Endodermal cell (in vitro differentiated cells): ENCODE data around the gene ZNF768. TPM values are rescaled to one million over a fixed set of nuclear protein-coding genes. Genes with fewer than 3 reads are reported as not detected.

Experiments
- DNase-seq: peaks from one replicate; pipeline ENCODE4 v3.0.0-alpha.2; 2017
- H3K27ac ChIP-seq: 2 replicates; pipeline ENCODE4 v1.5.1; 2013; ENCODE audit warnings: mild to moderate bottlenecking, low read depth, low read length, moderate library complexity
- H3K27me3 ChIP-seq: 2 replicates; pipeline ENCODE4 v1.6.1; 2013; ENCODE audit warnings: mild to moderate bottlenecking, low read length, moderate library complexity; ENCODE audit not compliant: insufficient read depth, control insufficient read depth, poor library complexity, severe bottlenecking
- H3K36me3 ChIP-seq: 2 replicates; pipeline ENCODE4 v1.7.0; 2013; ENCODE audit warnings: mild to moderate bottlenecking, low read length, moderate library complexity; ENCODE audit not compliant: control insufficient read depth, insufficient read depth
- H3K4me1 ChIP-seq: one replicate; pipeline ENCODE4 v1.7.0; 2013; ENCODE audit warnings: low read length; ENCODE audit not compliant: control insufficient read depth, insufficient read depth
- H3K4me3 ChIP-seq: 2 replicates; pipeline ENCODE4 v1.5.1; 2013; ENCODE audit warnings: mild to moderate bottlenecking, low read length, moderate library complexity
- H3K9ac ChIP-seq: 2 replicates; pipeline ENCODE4 v1.6.1; 2013; ENCODE audit warnings: mild to moderate bottlenecking, low read length, moderate library complexity; ENCODE audit not compliant: poor library complexity, severe bottlenecking; ENCODE audit errors: extremely low read depth
- H3K9me3 ChIP-seq: 2 replicates; pipeline ENCODE4 v1.6.1; 2013; ENCODE audit warnings: mild to moderate bottlenecking, low read length, moderate library complexity; ENCODE audit not compliant: control insufficient read depth
- H3K27ac Mint-ChIP-seq: 2 replicates; pipeline ENCODE4 v1.8.0; 2020; ENCODE audit warnings: mixed read lengths
- H3K27me3 Mint-ChIP-seq: 2 replicates; pipeline ENCODE4 v1.8.0; 2021; ENCODE audit warnings: mild to moderate bottlenecking, mixed read lengths; ENCODE audit not compliant: insufficient read depth
- H3K36me3 Mint-ChIP-seq: 2 replicates; pipeline ENCODE4 v1.8.0; 2020; ENCODE audit warnings: low read depth, mixed read lengths
- H3K4me1 Mint-ChIP-seq: 2 replicates; pipeline ENCODE4 v1.8.0; 2020; ENCODE audit warnings: mixed read lengths
- H3K4me3 Mint-ChIP-seq: 2 replicates; pipeline ENCODE4 v1.8.0; 2020; ENCODE audit warnings: mild to moderate bottlenecking, moderate library complexity, mixed read lengths
- H3K9me3 Mint-ChIP-seq: 2 replicates; pipeline ENCODE4 v1.8.0; 2020; ENCODE audit warnings: mild to moderate bottlenecking, mixed read lengths
- WGBS, 2 experiments: methylation state at CpG; one replicate each; pipeline versions ENCODE4 v1.1.5 to v1.1.7; 2013; ENCODE audit warnings: missing lambda C conversion rate in 2 of 2, mixed read lengths in 1 of 2; ENCODE audit not compliant: insufficient coverage in 1 of 2, insufficient read length in 1 of 2; 5-methylcytosine and 5-hydroxymethylcytosine counted together
- total RNA-seq, 2 donors: library from RNA; stranded (reverse); fragmentation: NEBNext Ultra II Directional in 1 of 2; extraction: Animal tissue kit (Norgen Biotek cat#: 25700) in 1 of 2; gene quantifications; 2 replicates in 1 of 2; 3 replicates in 1 of 2; pipeline ENCODE4 v1.2.1, GENCODE V29; 2021
- TF ChIP-seq, protein P1 (sequence below): fragments of 200-600 bp; sonication (generic); conservative IDR thresholded peaks from 2 replicates; pipeline ENCODE4 v1.5.0; 2021; ENCODE audit warnings: antibody characterized with exemption, mild to moderate bottlenecking

Gene ZNF768
- total RNA-seq, 2 donors from 2014 or later = 47.0 to 59.2 TPM

DNA sequence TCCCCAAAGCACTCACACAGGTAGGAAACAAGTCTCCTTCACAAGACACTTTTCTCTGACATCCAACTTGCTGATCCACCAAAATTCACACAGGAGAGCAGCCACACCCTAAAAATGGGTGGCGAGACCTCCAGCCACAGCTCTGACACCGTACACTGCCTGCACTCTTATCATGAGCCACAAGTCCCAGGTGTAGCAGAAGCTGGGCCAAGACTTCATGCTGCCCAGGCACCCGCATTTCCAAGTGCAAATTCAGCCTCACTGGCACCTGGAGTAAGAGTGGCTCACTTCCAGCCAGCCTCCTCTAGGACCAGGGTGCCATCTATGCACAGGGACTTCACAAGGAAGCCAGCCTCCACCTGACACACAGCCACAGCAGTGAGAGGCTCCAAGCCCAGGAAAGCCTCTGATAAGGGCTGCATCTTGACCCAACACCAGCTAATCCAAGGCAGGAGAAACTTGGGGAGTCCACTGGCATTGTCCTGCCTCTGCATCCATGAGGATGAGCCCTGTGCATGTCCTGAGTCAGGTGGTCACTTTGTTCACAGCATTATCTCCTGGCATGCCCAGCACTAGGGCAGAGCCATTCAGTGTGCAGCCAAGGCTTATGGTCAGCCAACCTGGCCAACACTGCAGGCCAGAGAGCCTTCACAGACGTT, 2.6 kb upstream of the ZNF768 start:
- Histone ChIP-seq H3K4me1 (peaks cover 9% of the 10 kb centered on the region), H3K36me3 (peaks cover 25% of the 10 kb centered on the region), H3K9ac (no peak overlapping the region), H3K4me3 (no peak overlapping the region), H3K9me3 (no peaks in the 10 kb centered on the region), H3K27me3 (no peaks in the 10 kb centered on the region), H3K27ac (no peak overlapping the region)
- peaks cover 29% of the 10 kb centered on the region for H3K36me3 Mint-ChIP-seq
- TF ChIP-seq, protein P1, sequence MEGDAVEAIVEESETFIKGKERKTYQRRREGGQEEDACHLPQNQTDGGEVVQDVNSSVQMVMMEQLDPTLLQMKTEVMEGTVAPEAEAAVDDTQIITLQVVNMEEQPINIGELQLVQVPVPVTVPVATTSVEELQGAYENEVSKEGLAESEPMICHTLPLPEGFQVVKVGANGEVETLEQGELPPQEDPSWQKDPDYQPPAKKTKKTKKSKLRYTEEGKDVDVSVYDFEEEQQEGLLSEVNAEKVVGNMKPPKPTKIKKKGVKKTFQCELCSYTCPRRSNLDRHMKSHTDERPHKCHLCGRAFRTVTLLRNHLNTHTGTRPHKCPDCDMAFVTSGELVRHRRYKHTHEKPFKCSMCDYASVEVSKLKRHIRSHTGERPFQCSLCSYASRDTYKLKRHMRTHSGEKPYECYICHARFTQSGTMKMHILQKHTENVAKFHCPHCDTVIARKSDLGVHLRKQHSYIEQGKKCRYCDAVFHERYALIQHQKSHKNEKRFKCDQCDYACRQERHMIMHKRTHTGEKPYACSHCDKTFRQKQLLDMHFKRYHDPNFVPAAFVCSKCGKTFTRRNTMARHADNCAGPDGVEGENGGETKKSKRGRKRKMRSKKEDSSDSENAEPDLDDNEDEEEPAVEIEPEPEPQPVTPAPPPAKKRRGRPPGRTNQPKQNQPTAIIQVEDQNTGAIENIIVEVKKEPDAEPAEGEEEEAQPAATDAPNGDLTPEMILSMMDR = no peak
- peaks cover 23% of the 10 kb centered on the region for H3K4me1 Mint-ChIP-seq
- WGBS, 2 experiments = 92 to 98% methylated on average over 4 of the region's 4 CpGs
- H3K4me3 Mint-ChIP-seq = no peak overlapping the region
- peak overlapping the region; percentile 44 for H3K27ac Mint-ChIP-seq
- no peak for DNase-seq
- no peaks in the 10 kb centered on the region for H3K9me3 Mint-ChIP-seq
- H3K27me3 Mint-ChIP-seq = no peaks in the 10 kb centered on the region

DNA sequence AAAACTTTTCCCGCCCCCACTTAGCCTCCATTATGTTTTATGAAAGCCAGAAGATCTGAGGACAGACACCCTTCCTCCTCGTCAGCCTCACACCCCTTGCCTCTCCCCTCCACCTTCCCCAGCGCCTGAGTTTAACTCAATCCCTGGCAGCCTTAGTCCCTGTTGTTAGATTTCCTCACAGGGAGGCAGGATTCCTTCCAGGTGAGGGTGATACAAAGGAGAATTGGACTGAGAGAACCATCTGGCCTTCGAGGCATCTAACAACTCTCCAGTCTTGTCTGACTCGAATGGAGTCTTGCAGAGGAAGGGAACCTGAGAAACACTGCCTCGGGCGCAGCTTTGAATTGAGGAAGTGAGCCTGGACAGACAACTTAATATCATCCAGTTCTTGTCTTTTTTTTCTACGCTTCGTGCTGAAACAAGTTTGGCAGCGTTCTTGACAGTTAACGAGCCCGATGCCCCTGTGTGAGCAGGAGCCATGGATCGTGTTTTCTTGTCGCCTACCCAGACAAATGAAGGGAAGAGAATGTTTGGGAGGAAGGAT, 1.3 kb upstream of the ZNF768 start:
- Histone ChIP-seq H3K9me3 (no peaks in the 10 kb centered on the region), H3K27me3 (no peaks in the 10 kb centered on the region), H3K27ac (peak overlapping the region; percentile 78), H3K4me3 (peak overlapping the region; percentile 64), H3K36me3 (peaks cover 20% of the 10 kb centered on the region), H3K9ac (peak overlapping the region; percentile 34), H3K4me1 (peaks cover 3% of the 10 kb centered on the region)
- H3K27me3 Mint-ChIP-seq = no peaks in the 10 kb centered on the region
- H3K4me3 Mint-ChIP-seq = peak overlapping the region; percentile 71
- 60 to 61% methylated on average over 13 to 14 of the region's 14 CpGs for WGBS, 2 experiments
- no peak for DNase-seq
- H3K4me1 Mint-ChIP-seq = peaks cover 18% of the 10 kb centered on the region
- TF ChIP-seq, protein P1 = no peak
- peaks cover 25% of the 10 kb centered on the region for H3K36me3 Mint-ChIP-seq
- no peaks in the 10 kb centered on the region for H3K9me3 Mint-ChIP-seq
- peak overlapping the region; percentile 96 for H3K27ac Mint-ChIP-seq

DNA sequence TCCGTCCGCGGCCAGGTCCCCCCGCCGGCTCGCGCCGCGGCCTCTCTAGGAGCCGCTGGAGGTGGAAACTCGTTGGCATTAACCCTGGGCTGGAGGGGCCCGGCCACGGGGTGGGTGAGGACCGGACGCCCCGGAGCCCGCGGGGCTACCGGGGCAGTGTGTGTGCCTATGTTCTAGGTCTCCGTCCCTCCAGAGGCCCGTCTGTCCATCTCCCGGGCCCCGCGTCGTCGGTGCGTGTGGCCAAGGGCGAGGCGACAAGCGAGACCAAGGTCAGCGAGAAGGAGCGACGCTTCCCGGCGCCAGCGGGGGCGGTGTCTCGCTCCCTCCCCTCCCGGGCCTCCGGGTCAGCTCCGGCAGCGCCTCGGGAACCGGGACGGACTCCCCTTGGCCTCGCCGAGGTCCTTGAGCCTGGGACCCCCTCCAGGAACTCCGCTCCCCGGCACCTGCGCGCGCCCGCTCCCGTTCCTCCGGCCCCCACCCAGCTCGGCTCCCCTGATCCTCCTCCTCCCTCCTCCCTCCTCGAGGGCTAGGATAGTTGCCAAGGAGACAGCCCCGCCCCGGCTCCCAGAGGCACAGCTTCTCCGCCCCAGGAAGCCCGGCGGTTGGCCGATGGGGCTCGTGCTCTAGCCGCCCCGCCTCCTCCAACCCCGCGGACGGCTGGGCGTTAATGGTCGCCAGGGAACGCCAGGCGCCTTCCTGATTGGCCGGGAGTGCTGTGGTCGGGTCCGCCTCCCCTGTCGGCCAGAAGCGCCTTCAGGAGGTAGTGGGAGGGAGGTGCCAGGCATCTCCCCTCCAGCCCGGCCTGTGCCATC, 663 bp upstream of the ZNF768 start:
- peak overlapping the region; percentile 83 for H3K4me3 ChIP-seq
- TF ChIP-seq, protein P1 = peak; percentile 69
- whole genome bisulfite sequencing, 2 experiments = 0% methylated on average over 36 to 79 of the region's 79 CpGs
- H3K36me3 ChIP-seq = peaks cover 15% of the 10 kb centered on the region
- H3K27ac Mint-ChIP-seq = peak overlapping the region; percentile 96
- peak overlapping the region; percentile 87 for H3K27ac ChIP-seq
- H3K36me3 Mint-ChIP-seq = peaks cover 23% of the 10 kb centered on the region
- H3K4me1 ChIP-seq = no peaks in the 10 kb centered on the region
- H3K9me3 ChIP-seq = no peaks in the 10 kb centered on the region
- H3K4me1 Mint-ChIP-seq = peaks cover 23% of the 10 kb centered on the region
- no peaks in the 10 kb centered on the region for H3K9me3 Mint-ChIP-seq
- H3K27me3 Mint-ChIP-seq = no peaks in the 10 kb centered on the region
- peak; percentile 99 for DNase-seq
- peak overlapping the region; percentile 71 for H3K4me3 Mint-ChIP-seq
- no peaks in the 10 kb centered on the region for H3K27me3 ChIP-seq
- peak overlapping the region; percentile 66 for H3K9ac ChIP-seq
